Erythroblast (primary cell): Measurements from ENCODE around the gene KDM2A.

ENCODE experiments used
- GATA1 ChIP-seq: IDR thresholded peaks from 2 replicates; pipeline ENCODE4 v1.6.1; 2011; ENCODE audit warnings: low read depth, mild to moderate bottlenecking, control low read depth, low read length, moderate library complexity
- POLR2A ChIP-seq: IDR thresholded peaks from 2 replicates; pipeline ENCODE4 v1.6.1; 2011; ENCODE audit warnings: mild to moderate bottlenecking, low read length

- TF ChIP-seq POLR2A = no peak
- TF ChIP-seq GATA1 = no peak
These were observed 83.0 kb downstream of the KDM2A start for GRCh38 chr11:67202028-67202427.
